H9 (cell line): Measurements from ENCODE around the gene ONECUT3. TPM values are rescaled to one million over a fixed set of nuclear protein-coding genes. Genes with fewer than 3 reads are reported as not detected.

Source experiments
- DNase-seq: peaks from one replicate; pipeline ENCODE4 v3.0.0-alpha.2; 2017
- H2AFZ ChIP-seq: one replicate; pipeline ENCODE4 v1.6.1; 2013; ENCODE audit warnings: mild to moderate bottlenecking, low read length, control low read depth, moderate library complexity
- H2AK5ac ChIP-seq: 2 replicates; pipeline ENCODE4 v1.6.1; 2013; ENCODE audit warnings: low read length, control low read depth, mixed read lengths; ENCODE audit not compliant: insufficient read length
- H2BK120ac ChIP-seq: one replicate; pipeline ENCODE4 v1.6.1; 2013; ENCODE audit warnings: low read depth, mild to moderate bottlenecking, low read length, control low read depth, inconsistent platforms; ENCODE audit not compliant: poor library complexity, severe bottlenecking
- H2BK12ac ChIP-seq: 2 replicates; pipeline ENCODE4 v1.6.1; 2013; ENCODE audit warnings: low read length, control low read depth, mixed read lengths, low read depth; ENCODE audit not compliant: insufficient read length
- H2BK15ac ChIP-seq: 2 replicates; pipeline ENCODE4 v1.6.1; 2013; ENCODE audit warnings: low read depth, low read length, control low read depth
- H2BK20ac ChIP-seq: one replicate; pipeline ENCODE4 v1.6.1; 2013; ENCODE audit warnings: low read depth, mild to moderate bottlenecking, low read length, control low read depth, inconsistent platforms; ENCODE audit not compliant: poor library complexity, severe bottlenecking
- H2BK5ac ChIP-seq: 2 replicates; pipeline ENCODE4 v1.6.1; 2013; ENCODE audit warnings: low read length, control low read depth, mixed read lengths; ENCODE audit not compliant: insufficient read length
- H3K14ac ChIP-seq: 2 replicates; pipeline ENCODE4 v1.6.1; 2013; ENCODE audit warnings: low read length, control low read depth; ENCODE audit not compliant: insufficient read depth
- H3K18ac ChIP-seq: 2 replicates; pipeline ENCODE4 v1.6.1; 2013; ENCODE audit warnings: low read depth, mild to moderate bottlenecking, mixed read lengths, low read length, control low read depth; ENCODE audit not compliant: insufficient read length
- H3K23ac ChIP-seq: 2 replicates; pipeline ENCODE4 v1.6.1; 2013; ENCODE audit warnings: low read length, control low read depth, mixed read lengths, low read depth; ENCODE audit not compliant: insufficient read length
- H3K23me2 ChIP-seq: 2 replicates; pipeline ENCODE4 v1.6.1; 2013; ENCODE audit warnings: low read depth, mild to moderate bottlenecking, mixed read lengths, low read length, control low read depth; ENCODE audit not compliant: insufficient read length, poor library complexity, severe bottlenecking
- H3K27ac ChIP-seq: 2 replicates; pipeline ENCODE4 v1.5.1; 2013; ENCODE audit warnings: low read length, control low read depth, mixed read lengths, low read depth; ENCODE audit not compliant: insufficient read length
- H3K27me3 ChIP-seq: 2 replicates; pipeline ENCODE4 v1.6.1; 2013; ENCODE audit warnings: low read length, control low read depth, inconsistent platforms; ENCODE audit not compliant: insufficient read depth
- H3K4ac ChIP-seq: 2 replicates; pipeline ENCODE4 v1.6.1; 2013; ENCODE audit warnings: low read depth, mild to moderate bottlenecking, control low read depth, inconsistent platforms, low read length, moderate library complexity
- H3K4me1 ChIP-seq: 2 replicates; pipeline ENCODE4 v1.6.1; 2013; ENCODE audit warnings: low read length, control low read depth, inconsistent platforms; ENCODE audit not compliant: insufficient read depth
- H3K4me2 ChIP-seq: 2 replicates; pipeline ENCODE4 v1.6.1; 2013; ENCODE audit warnings: low read length, control low read depth, mixed read lengths; ENCODE audit not compliant: insufficient read length, insufficient read depth
- H3K56ac ChIP-seq: 2 replicates; pipeline ENCODE4 v1.6.1; 2013; ENCODE audit warnings: low read depth, mild to moderate bottlenecking, mixed read lengths, low read length, control low read depth; ENCODE audit not compliant: insufficient read length
- H3K79me1 ChIP-seq: 2 replicates; pipeline ENCODE4 v1.6.1; 2013; ENCODE audit warnings: low read depth, mild to moderate bottlenecking, moderate library complexity, low read length, control low read depth, inconsistent platforms; ENCODE audit not compliant: insufficient read depth, poor library complexity, severe bottlenecking
- H3K79me2 ChIP-seq: 2 replicates; pipeline ENCODE4 v1.6.1; 2013; ENCODE audit warnings: low read length, control low read depth, inconsistent platforms; ENCODE audit not compliant: insufficient read depth
- H3K9ac ChIP-seq: 2 replicates; pipeline ENCODE4 v1.6.1; 2013; ENCODE audit warnings: low read length, control low read depth, mixed read lengths; ENCODE audit not compliant: insufficient read length; ENCODE audit errors: extremely low read depth
- H3K9me3 ChIP-seq: one replicate; pipeline ENCODE4 v1.6.1; 2013; ENCODE audit warnings: low read depth, low read length, inconsistent platforms; ENCODE audit not compliant: control insufficient read depth
- H3T11ph ChIP-seq: one replicate; pipeline ENCODE4 v1.6.1; 2013; ENCODE audit warnings: mild to moderate bottlenecking, low read length, control low read depth, inconsistent platforms
- H4K20me1 ChIP-seq: one replicate; pipeline ENCODE4 v1.6.1; 2013; ENCODE audit not compliant: control insufficient read depth, insufficient read length, insufficient read depth
- H4K5ac ChIP-seq: 2 replicates; pipeline ENCODE4 v1.6.1; 2013; ENCODE audit warnings: low read depth, mild to moderate bottlenecking, mixed read lengths, low read length, control low read depth; ENCODE audit not compliant: insufficient read length
- H4K8ac ChIP-seq: replicated peaks from 2 replicates; pipeline ENCODE4 v1.6.1; 2013; ENCODE audit warnings: low read length, control low read depth, mixed read lengths, low read depth; ENCODE audit not compliant: insufficient read length
- H4K91ac ChIP-seq: 2 replicates; pipeline ENCODE4 v1.6.1; 2013; ENCODE audit warnings: low read depth, mild to moderate bottlenecking, moderate library complexity, mixed read lengths, low read length, control low read depth; ENCODE audit not compliant: insufficient read length
- H3K27ac Mint-ChIP-seq, 3 experiments: 2 replicates in 2 of 3; 3 replicates in 1 of 3; pipeline ENCODE4 v1.8.0; 2020 to 2021; ENCODE audit warnings: mixed read lengths in 3 of 3, mild to moderate bottlenecking in 1 of 3, moderate library complexity in 1 of 3
- H3K27me3 Mint-ChIP-seq: 2 replicates; pipeline ENCODE4 v1.8.0; 2021; ENCODE audit warnings: low read depth, mild to moderate bottlenecking, moderate library complexity, mixed read lengths
- H3K36me3 Mint-ChIP-seq, 3 experiments: 2 replicates in 2 of 3; 3 replicates in 1 of 3; pipeline ENCODE4 v1.8.0; 2020 to 2021; ENCODE audit warnings: low read depth in 3 of 3, mixed read lengths in 3 of 3; ENCODE audit not compliant: insufficient read depth in 1 of 3
- H3K4me1 Mint-ChIP-seq, 2 experiments: 2 replicates each; pipeline ENCODE4 v1.8.0; 2020; ENCODE audit warnings: mixed read lengths in 2 of 2
- H3K4me3 Mint-ChIP-seq, 2 experiments: 2 replicates in 1 of 2; 3 replicates in 1 of 2; pipeline ENCODE4 v1.8.0; 2020 to 2021; ENCODE audit warnings: mild to moderate bottlenecking in 2 of 2, mixed read lengths in 2 of 2, moderate library complexity in 1 of 2
- H3K9me3 Mint-ChIP-seq, 2 experiments: 2 replicates in 1 of 2; 3 replicates in 1 of 2; pipeline ENCODE4 v1.8.0; 2020; ENCODE audit warnings: mild to moderate bottlenecking in 2 of 2, mixed read lengths in 2 of 2, moderate library complexity in 1 of 2
- CTCF ChIP-seq: fragments of 200-600 bp; sonication (generic); conservative IDR thresholded peaks from 3 replicates; pipeline ENCODE4 v1.8.0; 2021; ENCODE audit warnings: antibody characterized with exemption, mild to moderate bottlenecking
- WGBS: extraction: QIAGEN DNeasy Blood & Tissue Kit; methylation state at CpG from one replicate; pipeline ENCODE4 v1.1.7; 2013; ENCODE audit warnings: missing lambda C conversion rate, low lambda C conversion rate, mixed read lengths; ENCODE audit not compliant: insufficient read length; ENCODE audit errors: extremely low coverage; 5-methylcytosine and 5-hydroxymethylcytosine counted together
- total RNA-seq: library from RNA; stranded (reverse); gene quantifications from 2 replicates; pipeline ENCODE4 v1.2.1, GENCODE V29; 2021

Gene ONECUT3
- total RNA-seq, 1 experiment from 2014 or later, result 0.04 TPM

- H2AK5ac ChIP-seq, result no peak overlapping the region
- H2BK20ac ChIP-seq, result no peak overlapping the region
- H3K9me3 Mint-ChIP-seq, result no peaks in the 10 kb centered on the region
- H3K23me2 ChIP-seq, result peaks cover 3% of the 10 kb centered on the region
- no peak overlapping the region for H2BK5ac ChIP-seq
- H3T11ph ChIP-seq, result no peak overlapping the region
- H3K23ac ChIP-seq, result no peak overlapping the region
- H2BK12ac ChIP-seq, result no peak overlapping the region
- H3K18ac ChIP-seq, result no peak overlapping the region
- H3K4me2 ChIP-seq, result no peak overlapping the region
- no peaks in the 10 kb centered on the region for H3K27me3 ChIP-seq
- no peak overlapping the region for H4K91ac ChIP-seq
- no peak overlapping the region for H2AFZ ChIP-seq
- WGBS, result no CpG with 5 or more reads among the region's 61 CpGs
- peaks cover 6% of the 10 kb centered on the region in 2 experiments; a peak in 3 of 4 replicates for H3K4me1 Mint-ChIP-seq
- H3K79me2 ChIP-seq, result no peaks in the 10 kb centered on the region
- no peak overlapping the region for H3K56ac ChIP-seq
- no peak for TF ChIP-seq CTCF
- H3K9ac ChIP-seq, result no peak overlapping the region
- H3K36me3 Mint-ChIP-seq, result peaks cover 6 to 28% (median 18%) of the 10 kb centered on the region in 3 experiments
- no peak overlapping the region for H3K14ac ChIP-seq
- H3K4me3 Mint-ChIP-seq, result no peak overlapping the region
- DNase-seq, result no peak
- no peak overlapping the region for H3K4ac ChIP-seq
- no peak overlapping the region for H3K27ac Mint-ChIP-seq
- no peak overlapping the region for H4K5ac ChIP-seq
- no peak overlapping the region for H4K8ac ChIP-seq
- no peak overlapping the region for H2BK15ac ChIP-seq
- peaks cover 2% of the 10 kb centered on the region for H4K20me1 ChIP-seq
- H3K9me3 ChIP-seq, result no peaks in the 10 kb centered on the region
- H3K79me1 ChIP-seq, result no peaks in the 10 kb centered on the region
- H3K27ac ChIP-seq, result no peak overlapping the region
- peaks cover 6% of the 10 kb centered on the region for H3K27me3 Mint-ChIP-seq
- H2BK120ac ChIP-seq, result no peak overlapping the region
- H3K4me1 ChIP-seq, result no peaks in the 10 kb centered on the region
Measured at GRCh38 chr19:1815605-1816529, 62.6 kb downstream of the ONECUT3 start.
